A549 (cell line): Measurements from ENCODE around the gene GDA. TPM values are rescaled to one million over a fixed set of nuclear protein-coding genes. Genes with fewer than 3 reads are reported as not detected.

Experiments used
- ATAC-seq, 2 experiments: fragments of 200-7000 bp in 1 of 2; fragments of >200 bp in 1 of 2; cut with Nextera tagmentation in 1 of 2; cut with Tn5 transposase in 1 of 2; 3 replicates each; pipeline versions ENCODE4 v1.8.0 to v1.9.1; 2018 to 2020; ENCODE audit warnings: mild to moderate bottlenecking in 1 of 2, moderate library complexity in 1 of 2
- CTCF ChIA-PET: fragments of 300-600 bp; sonication (Branson Sonifier 250); formaldehyde crosslinking; extraction: SDS; loops from one replicate; lab custom pipeline; 2021; ENCODE audit warnings: antibody characterized with exemption, inconsistent platforms; lab: Yijun Ruan, JAX
- POLR2A ChIA-PET: fragments of 350-600 bp; formaldehyde crosslinking; extraction: SDS; loops from one replicate; lab custom pipeline; 2021; ENCODE audit warnings: antibody characterized with exemption, inconsistent platforms; lab: Yijun Ruan, JAX
- DNase-seq, 2 experiments: peaks; one replicate each; pipeline versions ENCODE4 v3.0.0 to v3.0.0-alpha.2; 2011 to 2016; ENCODE audit warnings: low read depth in 1 of 2, low spot score in 1 of 2
- FAIRE-seq: peaks from 2 replicates; lab custom pipeline; 2011; peaks lifted over from hg19 to GRCh38; lab: Jason Lieb, UNC
- H3K27ac ChIP-seq, 2 experiments: fragments of >200 bp; sonication (Bioruptor Twin); formaldehyde crosslinking; 3 replicates each; pipeline ENCODE4 v1.5.1; 2016 to 2017
- H3K4me1 ChIP-seq: fragments of >200 bp; sonication (Bioruptor Twin); formaldehyde crosslinking; 3 replicates; pipeline ENCODE4 v1.6.1; 2016
- H3K4me2 ChIP-seq: fragments of >200 bp; sonication (Bioruptor Twin); formaldehyde crosslinking; 3 replicates; pipeline ENCODE4 v1.6.1; 2016
- H3K4me3 ChIP-seq: fragments of >200 bp; sonication (Bioruptor Twin); formaldehyde crosslinking; 3 replicates; pipeline ENCODE4 v1.5.1; 2016
- H3K9me3 ChIP-seq: fragments of >200 bp; sonication (Bioruptor Twin); formaldehyde crosslinking; 3 replicates; pipeline ENCODE4 v1.6.1; 2016
- CEBPB ChIP-seq, 2 experiments: fragments of >200 bp in 1 of 2; sonication (Bioruptor Twin) in 1 of 2; formaldehyde crosslinking in 1 of 2; IDR thresholded peaks; 2 replicates each; pipeline ENCODE4 v1.6.1; 2012 to 2016
- CHD2 ChIP-seq: fragments of 150-350 bp; IDR thresholded peaks from 2 replicates; pipeline ENCODE4 v1.6.1; 2014; ENCODE audit warnings: low read length; ENCODE audit not compliant: partially characterized antibody
- EHMT2 ChIP-seq: fragments of 200-600 bp; sonication (generic); IDR thresholded peaks from 2 replicates; pipeline ENCODE4 v1.6.1; 2016; ENCODE audit warnings: antibody characterized with exemption, low read depth, mild to moderate bottlenecking, moderate library complexity
- FOSL2 ChIP-seq, 2 experiments: fragments of 450-650 bp in 1 of 2; fragments of >200 bp in 1 of 2; sonication (Bioruptor Twin) in 1 of 2; formaldehyde crosslinking; IDR thresholded peaks; 2 replicates each; pipeline versions ENCODE4 v1.5.0 to v1.6.1; 2016 to 2020; ENCODE audit warnings: mild to moderate bottlenecking in 1 of 2, moderate library complexity in 1 of 2
- FOXS1 ChIP-seq: fragments of 250-450 bp; sonication (Bioruptor Pico); IDR thresholded peaks from 2 replicates; pipeline ENCODE4 v1.5.0; 2020; ENCODE audit warnings: mild to moderate bottlenecking, moderate library complexity
- HOXB13 ChIP-seq: fragments of 250-450 bp; sonication (Bioruptor Pico); IDR thresholded peaks from 2 replicates; pipeline ENCODE4 v1.5.0; 2020; ENCODE audit warnings: low read depth, mild to moderate bottlenecking, moderate library complexity
- JUNB ChIP-seq: fragments of >200 bp; sonication (Bioruptor Twin); formaldehyde crosslinking; IDR thresholded peaks from 2 replicates; pipeline ENCODE4 v1.6.1; 2016
- MAZ ChIP-seq: fragments of 150-350 bp; IDR thresholded peaks from 2 replicates; pipeline ENCODE4 v1.6.1; 2014; ENCODE audit warnings: antibody characterized with exemption, low read depth, low read length, borderline replicate concordance
- MYC ChIP-seq: IDR thresholded peaks from 2 replicates; pipeline ENCODE4 v1.6.1; 2012; ENCODE audit warnings: mild to moderate bottlenecking, inconsistent platforms, low read length, improper control_type of control experiment, borderline replicate concordance
- NPAS2 ChIP-seq: fragments of 250-450 bp; sonication (Bioruptor Pico); IDR thresholded peaks from 2 replicates; pipeline ENCODE4 v1.8.0; 2022; ENCODE audit warnings: mild to moderate bottlenecking, moderate library complexity, borderline replicate concordance
- PHF8 ChIP-seq: fragments of 200-600 bp; sonication (generic); IDR thresholded peaks from 2 replicates; pipeline ENCODE4 v1.6.1; 2016; ENCODE audit warnings: low read depth, mild to moderate bottlenecking, antibody characterized with exemption, moderate library complexity, borderline replicate concordance
- POLR2A ChIP-seq: IDR thresholded peaks from 2 replicates; pipeline ENCODE4 v1.6.1; 2012; ENCODE audit warnings: mild to moderate bottlenecking, low read length
- POLR2AphosphoS2 ChIP-seq: conservative IDR thresholded peaks from 2 replicates; pipeline ENCODE4 v1.6.1; 2012; ENCODE audit warnings: low read length, improper control_type of control experiment, inconsistent platforms
- RAD21 ChIP-seq, 2 experiments: fragments of >200 bp in 1 of 2; sonication (Bioruptor Twin) in 1 of 2; formaldehyde crosslinking in 1 of 2; IDR thresholded peaks in 1 of 2; conservative IDR thresholded peaks in 1 of 2; 2 replicates in 1 of 2; 3 replicates in 1 of 2; pipeline ENCODE4 v1.6.1; 2012 to 2018; ENCODE audit warnings: inconsistent platforms in 1 of 2
- RARB ChIP-seq: fragments of 250-450 bp; sonication (Bioruptor Pico); IDR thresholded peaks from 2 replicates; pipeline ENCODE4 v1.8.0; 2021; ENCODE audit warnings: mild to moderate bottlenecking, moderate library complexity
- RFX5 ChIP-seq: fragments of 450-650 bp; IDR thresholded peaks from 2 replicates; pipeline ENCODE4 v1.7.1; 2014; ENCODE audit warnings: antibody characterized with exemption, mild to moderate bottlenecking, moderate library complexity
- SMC3 ChIP-seq: fragments of >200 bp; sonication (Bioruptor Twin); formaldehyde crosslinking; IDR thresholded peaks from 3 replicates; pipeline ENCODE4 v1.6.1; 2018; ENCODE audit warnings: inconsistent platforms
- TFCP2L1 ChIP-seq: fragments of 250-450 bp; sonication (Bioruptor Pico); IDR thresholded peaks from 2 replicates; pipeline ENCODE4 v1.5.0; 2021; ENCODE audit warnings: mild to moderate bottlenecking
- TP53 ChIP-seq: fragments of 250-450 bp; sonication (Bioruptor Pico); IDR thresholded peaks from 2 replicates; pipeline ENCODE4 v1.5.0; 2021; ENCODE audit warnings: mild to moderate bottlenecking, moderate library complexity
- ZSCAN20 ChIP-seq: fragments of 250-450 bp; sonication (Bioruptor Pico); IDR thresholded peaks from 2 replicates; pipeline ENCODE4 v1.8.0; 2022; ENCODE audit warnings: mild to moderate bottlenecking, moderate library complexity
- WGBS: methylation state at CpG from one replicate; pipeline ENCODE4 v1.1.6; 2017; ENCODE audit errors: missing lambda C conversion rate; 5-methylcytosine and 5-hydroxymethylcytosine counted together
- polyA plus RNA-seq, 4 experiments: library from polyadenylated mRNA; depleted of rRNA in 3 of 4; stranded (reverse); fragments of >200 nt; fragmentation: RNase III in 1 of 4; extraction: RNeasy Plus Mini Kit Qiagen cat#74134 plus additional on column Dnase treatment in 1 of 4; gene quantifications; 2 replicates in 3 of 4; 3 replicates in 1 of 4; pipeline ENCODE4 v1.2.3, GENCODE V29; 2011 to 2017
- TF ChIP-seq, protein P1 (sequence below): fragments of 450-650 bp; IDR thresholded peaks from 2 replicates; pipeline ENCODE4 v1.6.1; 2014; ENCODE audit warnings: antibody characterized with exemption
- TF ChIP-seq, protein P2 (sequence below): fragments of 250-450 bp; sonication (Bioruptor Pico); IDR thresholded peaks from 2 replicates; pipeline ENCODE4 v1.5.0; 2020; ENCODE audit warnings: low read depth, mild to moderate bottlenecking, moderate library complexity
- TF ChIP-seq, protein P3 (sequence below): IDR thresholded peaks from 2 replicates; pipeline ENCODE4 v1.6.1; 2012
- TF ChIP-seq, protein P4 (sequence below): fragments of 250-450 bp; sonication (Bioruptor Pico); IDR thresholded peaks from 2 replicates; pipeline ENCODE4 v1.5.0; 2021; ENCODE audit warnings: mild to moderate bottlenecking, moderate library complexity, borderline replicate concordance
- TF ChIP-seq, protein P5 (sequence below): IDR thresholded peaks from 2 replicates; pipeline ENCODE4 v1.6.1; 2012
- TF ChIP-seq, protein P6 (sequence below): fragments of 150-350 bp; IDR thresholded peaks from 2 replicates; pipeline ENCODE4 v1.6.1; 2014; ENCODE audit warnings: low read depth, mild to moderate bottlenecking, low read length

Gene GDA
- polyA plus RNA-seq, 2 of the 4 experiments (the other 2 are of a cell fraction) = 0.23 to 1.2 TPM

DNA sequence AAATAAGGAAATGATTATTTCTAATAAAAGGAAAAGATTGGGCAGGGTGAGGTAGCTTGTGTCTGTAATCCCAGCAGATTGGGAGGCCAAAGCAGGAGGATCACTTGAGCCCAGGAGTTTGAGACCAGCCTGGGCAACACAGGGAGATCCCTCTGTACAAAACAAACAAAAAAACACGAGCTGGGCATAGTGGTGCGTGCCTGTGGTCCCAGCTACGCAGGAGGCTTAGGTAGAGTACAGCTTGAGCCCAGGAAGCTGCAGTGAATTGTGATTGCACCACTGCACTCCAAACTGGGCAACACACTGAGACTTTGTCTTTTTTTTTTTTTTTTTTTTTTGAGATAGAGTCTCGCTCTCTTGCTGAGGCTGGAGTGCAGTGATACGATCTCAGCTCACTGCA is 18.8 kb downstream of the GDA start:
- DNase-seq = no peak
- no peak overlapping the region for H3K27ac ChIP-seq
- no peak overlapping the region for H3K4me3 ChIP-seq
- no peak for FAIRE-seq
- ChIA-PET POLR2A (no interaction called here), CTCF (interaction anchor here (1.0 to 1.5 kb wide), 5 partner anchors 9 to 144 kb away, joined by 3 to 4 read pairs (median 3); no protein-coding TSS in a partner anchor)
- peaks cover 14% of the 10 kb centered on the region; the same call in 2 of the 3 replicates for H3K4me1 ChIP-seq
- no peak overlapping the region for H3K4me2 ChIP-seq
- ATAC-seq = no peak
- TF ChIP-seq, protein P1, sequence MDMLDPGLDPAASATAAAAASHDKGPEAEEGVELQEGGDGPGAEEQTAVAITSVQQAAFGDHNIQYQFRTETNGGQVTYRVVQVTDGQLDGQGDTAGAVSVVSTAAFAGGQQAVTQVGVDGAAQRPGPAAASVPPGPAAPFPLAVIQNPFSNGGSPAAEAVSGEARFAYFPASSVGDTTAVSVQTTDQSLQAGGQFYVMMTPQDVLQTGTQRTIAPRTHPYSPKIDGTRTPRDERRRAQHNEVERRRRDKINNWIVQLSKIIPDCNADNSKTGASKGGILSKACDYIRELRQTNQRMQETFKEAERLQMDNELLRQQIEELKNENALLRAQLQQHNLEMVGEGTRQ = no peak
- TF ChIP-seq, protein P2, sequence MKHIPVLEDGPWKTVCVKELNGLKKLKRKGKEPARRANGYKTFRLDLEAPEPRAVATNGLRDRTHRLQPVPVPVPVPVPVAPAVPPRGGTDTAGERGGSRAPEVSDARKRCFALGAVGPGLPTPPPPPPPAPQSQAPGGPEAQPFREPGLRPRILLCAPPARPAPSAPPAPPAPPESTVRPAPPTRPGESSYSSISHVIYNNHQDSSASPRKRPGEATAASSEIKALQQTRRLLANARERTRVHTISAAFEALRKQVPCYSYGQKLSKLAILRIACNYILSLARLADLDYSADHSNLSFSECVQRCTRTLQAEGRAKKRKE (CRISPR knock-in tag) = no peak
- TF ChIP-seq, all 56 proteins: peak for 0
- H3K9me3 ChIP-seq = no peaks in the 10 kb centered on the region
- 71% methylated on average over 5 of the region's 5 CpGs for WGBS

DNA sequence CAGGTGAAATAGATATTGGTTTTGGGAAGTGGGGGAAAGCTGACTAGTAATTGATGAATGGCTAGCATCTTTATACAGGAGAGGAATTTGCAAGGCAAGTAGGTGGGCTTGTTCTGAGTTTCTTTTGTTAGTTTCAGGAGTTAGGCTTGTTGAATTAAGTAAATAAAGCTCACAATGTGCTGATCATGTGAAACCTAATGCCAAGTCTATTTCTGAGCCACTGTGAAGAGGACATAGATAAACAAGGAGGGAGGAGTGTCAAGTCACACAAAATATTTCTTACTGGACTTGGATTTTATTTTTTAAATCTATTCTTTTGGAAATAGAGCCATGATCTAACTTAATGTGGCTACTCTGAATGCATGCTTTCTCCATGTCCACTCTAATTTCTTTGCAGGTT is 19.9 kb downstream of the GDA start:
- Histone ChIP-seq H3K4me3 (no peak overlapping the region), H3K4me1 (peaks cover 14% of the 10 kb centered on the region; the same call in 2 of the 3 replicates), H3K9me3 (no peaks in the 10 kb centered on the region), H3K4me2 (no peak overlapping the region), H3K27ac (no peak overlapping the region)
- CTCF ChIA-PET = interaction anchor here (1.2 kb wide), 1 partner anchor 145 kb away, joined by 3 read pairs; no protein-coding TSS in a partner anchor
- ATAC-seq (no peak), FAIRE-seq (no peak), DNase-seq (no peak)
- TF ChIP-seq FOXS1 (CRISPR knock-in tag) (no peak), POLR2A (no peak), TP53 (CRISPR knock-in tag) (no peak), MYC (no peak), POLR2AphosphoS2 (no peak), PHF8 (no peak), HOXB13 (CRISPR knock-in tag) (no peak), JUNB (no peak), EHMT2 (no peak), CHD2 (no peak), CEBPB (IDR thresholded peaks at IDR 0.05) (no peak), TFCP2L1 (CRISPR knock-in tag) (no peak), ZSCAN20 (CRISPR knock-in tag) (no peak), MAZ (no peak), RAD21 (conservative IDR thresholded peaks at IDR 0.05 in 1 of 2, IDR thresholded peaks at IDR 0.05 in 1 of 2) (no peak), SMC3 (no peak), RARB (CRISPR knock-in tag) (no peak)
- TF ChIP-seq, protein P3, sequence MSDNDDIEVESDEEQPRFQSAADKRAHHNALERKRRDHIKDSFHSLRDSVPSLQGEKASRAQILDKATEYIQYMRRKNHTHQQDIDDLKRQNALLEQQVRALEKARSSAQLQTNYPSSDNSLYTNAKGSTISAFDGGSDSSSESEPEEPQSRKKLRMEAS = no peak
- POLR2A ChIA-PET = no interaction called here

DNA sequence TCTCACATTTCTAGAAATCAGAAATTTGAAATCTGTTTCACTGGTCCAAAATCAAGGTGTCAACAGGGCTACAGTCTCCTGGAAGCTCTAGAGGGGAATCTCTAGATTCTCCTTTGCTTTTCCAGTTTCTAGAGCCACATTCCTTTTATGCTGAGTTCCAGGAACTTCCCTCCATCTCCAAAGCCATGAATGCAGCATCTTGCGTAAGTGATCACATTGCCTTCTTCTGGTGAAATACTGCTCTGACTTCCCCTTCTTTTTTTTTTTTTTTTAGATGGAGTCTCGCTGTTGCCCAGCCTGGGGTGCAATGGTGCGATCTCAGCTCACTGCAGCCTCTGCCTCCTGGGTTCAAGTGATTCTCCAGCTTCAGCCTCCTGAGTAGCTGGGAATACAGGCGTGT is 23.8 kb downstream of the GDA start:
- H3K4me1 ChIP-seq = no peaks in the 10 kb centered on the region
- TF ChIP-seq NPAS2 (CRISPR knock-in tag) (no peak), RAD21 (conservative IDR thresholded peaks at IDR 0.05 in 1 of 2, IDR thresholded peaks at IDR 0.05 in 1 of 2) (no peak), RFX5 (no peak), ZSCAN20 (CRISPR knock-in tag) (no peak), FOSL2 (IDR thresholded peaks at IDR 0.05) (no peak), FOSL2 (CRISPR knock-in tag; IDR thresholded peaks at IDR 0.05) (no peak), CHD2 (no peak), EHMT2 (no peak)
- TF ChIP-seq, protein P4, sequence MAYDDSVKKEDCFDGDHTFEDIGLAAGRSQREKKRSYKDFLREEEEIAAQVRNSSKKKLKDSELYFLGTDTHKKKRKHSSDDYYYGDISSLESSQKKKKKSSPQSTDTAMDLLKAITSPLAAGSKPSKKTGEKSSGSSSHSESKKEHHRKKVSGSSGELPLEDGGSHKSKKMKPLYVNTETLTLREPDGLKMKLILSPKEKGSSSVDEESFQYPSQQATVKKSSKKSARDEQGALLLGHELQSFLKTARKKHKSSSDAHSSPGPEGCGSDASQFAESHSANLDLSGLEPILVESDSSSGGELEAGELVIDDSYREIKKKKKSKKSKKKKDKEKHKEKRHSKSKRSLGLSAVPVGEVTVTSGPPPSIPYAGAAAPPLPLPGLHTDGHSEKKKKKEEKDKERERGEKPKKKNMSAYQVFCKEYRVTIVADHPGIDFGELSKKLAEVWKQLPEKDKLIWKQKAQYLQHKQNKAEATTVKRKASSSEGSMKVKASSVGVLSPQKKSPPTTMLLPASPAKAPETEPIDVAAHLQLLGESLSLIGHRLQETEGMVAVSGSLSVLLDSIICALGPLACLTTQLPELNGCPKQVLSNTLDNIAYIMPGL (CRISPR knock-in tag) = no peak
- TF ChIP-seq, protein P5, sequence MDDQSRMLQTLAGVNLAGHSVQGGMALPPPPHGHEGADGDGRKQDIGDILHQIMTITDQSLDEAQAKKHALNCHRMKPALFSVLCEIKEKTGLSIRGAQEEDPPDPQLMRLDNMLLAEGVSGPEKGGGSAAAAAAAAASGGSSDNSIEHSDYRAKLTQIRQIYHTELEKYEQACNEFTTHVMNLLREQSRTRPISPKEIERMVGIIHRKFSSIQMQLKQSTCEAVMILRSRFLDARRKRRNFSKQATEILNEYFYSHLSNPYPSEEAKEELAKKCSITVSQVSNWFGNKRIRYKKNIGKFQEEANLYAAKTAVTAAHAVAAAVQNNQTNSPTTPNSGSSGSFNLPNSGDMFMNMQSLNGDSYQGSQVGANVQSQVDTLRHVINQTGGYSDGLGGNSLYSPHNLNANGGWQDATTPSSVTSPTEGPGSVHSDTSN = no peak
- TF ChIP-seq, protein P6, sequence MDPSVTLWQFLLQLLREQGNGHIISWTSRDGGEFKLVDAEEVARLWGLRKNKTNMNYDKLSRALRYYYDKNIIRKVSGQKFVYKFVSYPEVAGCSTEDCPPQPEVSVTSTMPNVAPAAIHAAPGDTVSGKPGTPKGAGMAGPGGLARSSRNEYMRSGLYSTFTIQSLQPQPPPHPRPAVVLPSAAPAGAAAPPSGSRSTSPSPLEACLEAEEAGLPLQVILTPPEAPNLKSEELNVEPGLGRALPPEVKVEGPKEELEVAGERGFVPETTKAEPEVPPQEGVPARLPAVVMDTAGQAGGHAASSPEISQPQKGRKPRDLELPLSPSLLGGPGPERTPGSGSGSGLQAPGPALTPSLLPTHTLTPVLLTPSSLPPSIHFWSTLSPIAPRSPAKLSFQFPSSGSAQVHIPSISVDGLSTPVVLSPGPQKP = no peak

More for the DNA sequence above, 23.8 kb downstream of the GDA start:
- Histone ChIP-seq H3K9me3 (no peaks in the 10 kb centered on the region), H3K27ac (no peak overlapping the region), H3K4me2 (no peak overlapping the region), H3K4me3 (no peak overlapping the region)
- POLR2A ChIA-PET = no interaction called here
- FAIRE-seq (no peak), ATAC-seq (no peak), DNase-seq (no peak)
- CTCF ChIA-PET = interaction anchor here (0.7 kb wide), 1 partner anchor 554 kb away, joined by 7 read pairs; no protein-coding TSS in a partner anchor
- WGBS = 79% methylated on average over 4 of the region's 4 CpGs
